Measurements from ENCODE around the gene OR8K1.

Gene OR8K1

GRCh38 chr11:56345739-56346138 is at the start of gene OR8K1:
Gene OR8K1 (plus strand): TSS chr11:56346039. CDS start chr11:56346039, 0 bp downstream.
- Histone ChIP-seq H3K4me1 (ENCODE audit: insufficient read depth, low read length) (no peaks in the 10 kb centered on the region), H2AFZ (ENCODE audit: low read depth, low read length) (no peak within 1 kb of the TSS), H3K36me3 (ENCODE audit: insufficient read depth, low read length) (no peaks in the 10 kb centered on the region), H3K27me3 (ENCODE audit: insufficient read depth, low read length) (no peaks in the 10 kb centered on the region), H3K9me3 (ENCODE audit: low read length) (no peaks in the 10 kb centered on the region), H3K4me3 (ENCODE audit: low read length) (no peak within 1 kb of the TSS)

GRCh38 chr11:56296898-56297297 is 48.9 kb upstream of the OR8K1 start:
- Histone ChIP-seq H3K27me3 (ENCODE audit: insufficient read depth, low read length) (no peaks in the 10 kb centered on the region), H3K9me3 (ENCODE audit: low read length) (no peaks in the 10 kb centered on the region), H3K4me3 (ENCODE audit: low read length) (no peak overlapping the region), H2AFZ (ENCODE audit: low read depth, low read length) (no peak overlapping the region), H3K36me3 (ENCODE audit: insufficient read depth, low read length) (no peaks in the 10 kb centered on the region), H3K4me1 (ENCODE audit: insufficient read depth, low read length) (no peaks in the 10 kb centered on the region)

- H3K27me3 ChIP-seq (ENCODE audit: insufficient read depth, low read length) = no peaks in the 10 kb centered on the region
- H3K9me3 ChIP-seq (ENCODE audit: low read length) = no peaks in the 10 kb centered on the region
- no peaks in the 10 kb centered on the region for H3K4me1 ChIP-seq (ENCODE audit: insufficient read depth, low read length)
- no peak overlapping the region for H2AFZ ChIP-seq (ENCODE audit: low read depth, low read length)
- no peak overlapping the region for H3K4me3 ChIP-seq (ENCODE audit: low read length)
- H3K36me3 ChIP-seq (ENCODE audit: insufficient read depth, low read length) = no peaks in the 10 kb centered on the region
These were observed 38.0 kb upstream of the OR8K1 start for GRCh38 chr11:56307836-56308235.

- Histone ChIP-seq H3K36me3 (ENCODE audit: insufficient read depth, low read length) (no peaks in the 10 kb centered on the region), H3K4me1 (ENCODE audit: insufficient read depth, low read length) (no peaks in the 10 kb centered on the region), H2AFZ (ENCODE audit: low read depth, low read length) (no peak within 1 kb of the TSS), H3K27me3 (ENCODE audit: insufficient read depth, low read length) (no peaks in the 10 kb centered on the region), H3K9me3 (ENCODE audit: low read length) (no peaks in the 10 kb centered on the region), H3K4me3 (ENCODE audit: low read length) (no peak within 1 kb of the TSS)
These were observed 31.0 kb upstream of the OR8K1 start, which contains the start of gene OR8K3 for GRCh38 chr11:56314844-56315243. Gene OR8K3 (plus strand): TSS chr11:56315144. CDS start chr11:56318307, 3,163 bp downstream.

- Histone ChIP-seq H2AFZ (ENCODE audit: low read depth, low read length) (no peak overlapping the region), H3K4me1 (ENCODE audit: insufficient read depth, low read length) (no peaks in the 10 kb centered on the region), H3K4me3 (ENCODE audit: low read length) (no peak overlapping the region), H3K9me3 (ENCODE audit: low read length) (no peaks in the 10 kb centered on the region), H3K27me3 (ENCODE audit: insufficient read depth, low read length) (peaks cover 3% of the 10 kb centered on the region), H3K36me3 (ENCODE audit: insufficient read depth, low read length) (no peaks in the 10 kb centered on the region)
These were observed 13.9 kb upstream of the OR8K1 start for GRCh38 chr11:56331861-56332491.

GRCh38 chr11:56333156-56333555 is 12.7 kb upstream of the OR8K1 start:
- Histone ChIP-seq H3K36me3 (ENCODE audit: insufficient read depth, low read length) (no peaks in the 10 kb centered on the region), H2AFZ (ENCODE audit: low read depth, low read length) (no peak overlapping the region)

GRCh38 chr11:56340289-56340688 is 5.5 kb upstream of the OR8K1 start:
- H3K9me3 ChIP-seq (ENCODE audit: low read length) = no peaks in the 10 kb centered on the region
- no peak overlapping the region for H2AFZ ChIP-seq (ENCODE audit: low read depth, low read length)
- no peaks in the 10 kb centered on the region for H3K36me3 ChIP-seq (ENCODE audit: insufficient read depth, low read length)
- H3K4me3 ChIP-seq (ENCODE audit: low read length) = no peak overlapping the region
- no peaks in the 10 kb centered on the region for H3K4me1 ChIP-seq (ENCODE audit: insufficient read depth, low read length)
- no peaks in the 10 kb centered on the region for H3K27me3 ChIP-seq (ENCODE audit: insufficient read depth, low read length)

More at GRCh38 chr11:56333156-56333555, 12.7 kb upstream of the OR8K1 start:
- peaks cover 3% of the 10 kb centered on the region for H3K27me3 ChIP-seq (ENCODE audit: insufficient read depth, low read length)
- no peaks in the 10 kb centered on the region for H3K4me1 ChIP-seq (ENCODE audit: insufficient read depth, low read length)
- H3K9me3 ChIP-seq (ENCODE audit: low read length) = no peaks in the 10 kb centered on the region
- H3K4me3 ChIP-seq (ENCODE audit: low read length) = no peak overlapping the region

GRCh38 chr11:56353991-56354390 is 8.2 kb downstream of the OR8K1 start, which contains the start of gene OR8J1:
Gene OR8J1 (plus strand): TSS chr11:56354291. CDS start chr11:56360247, 5,956 bp downstream.
- H3K27me3 ChIP-seq (ENCODE audit: insufficient read depth, low read length) = no peaks in the 10 kb centered on the region
- H3K9me3 ChIP-seq (ENCODE audit: low read length) = no peaks in the 10 kb centered on the region
- H3K4me3 ChIP-seq (ENCODE audit: low read length) = no peak within 1 kb of the TSS
- H3K4me1 ChIP-seq (ENCODE audit: insufficient read depth, low read length) = no peaks in the 10 kb centered on the region
- H2AFZ ChIP-seq (ENCODE audit: low read depth, low read length) = no peak within 1 kb of the TSS
- no peaks in the 10 kb centered on the region for H3K36me3 ChIP-seq (ENCODE audit: insufficient read depth, low read length)

GRCh38 chr11:56375324-56375723 is 29.5 kb downstream of the OR8K1 start, which contains the start of gene OR8U1:
Gene OR8U1 (plus strand): TSS chr11:56375624. CDS start chr11:56375624, 0 bp downstream.
- Histone ChIP-seq H3K4me1 (ENCODE audit: insufficient read depth, low read length) (no peaks in the 10 kb centered on the region), H3K27me3 (ENCODE audit: insufficient read depth, low read length) (no peaks in the 10 kb centered on the region), H3K36me3 (ENCODE audit: insufficient read depth, low read length) (no peaks in the 10 kb centered on the region), H3K4me3 (ENCODE audit: low read length) (no peak within 1 kb of the TSS), H2AFZ (ENCODE audit: low read depth, low read length) (no peak within 1 kb of the TSS), H3K9me3 (ENCODE audit: low read length) (no peaks in the 10 kb centered on the region)

GRCh38 chr11:56380120-56380519 is 34.3 kb downstream of the OR8K1 start:
- no peaks in the 10 kb centered on the region for H3K9me3 ChIP-seq (ENCODE audit: low read length)
- H2AFZ ChIP-seq (ENCODE audit: low read depth, low read length) = no peak overlapping the region
- H3K4me3 ChIP-seq (ENCODE audit: low read length) = no peak overlapping the region
- no peaks in the 10 kb centered on the region for H3K27me3 ChIP-seq (ENCODE audit: insufficient read depth, low read length)
- H3K4me1 ChIP-seq (ENCODE audit: insufficient read depth, low read length) = no peaks in the 10 kb centered on the region
- no peaks in the 10 kb centered on the region for H3K36me3 ChIP-seq (ENCODE audit: insufficient read depth, low read length)

GRCh38 chr11:56394381-56394780 is 48.5 kb downstream of the OR8K1 start:
- no peaks in the 10 kb centered on the region for H3K27me3 ChIP-seq (ENCODE audit: insufficient read depth, low read length)

GRCh38 chr11:56396047-56396446 is 50.2 kb downstream of the OR8K1 start:
- no peaks in the 10 kb centered on the region for H3K4me1 ChIP-seq (ENCODE audit: insufficient read depth, low read length)
- no peaks in the 10 kb centered on the region for H3K9me3 ChIP-seq (ENCODE audit: low read length)
- H3K27me3 ChIP-seq (ENCODE audit: insufficient read depth, low read length) = no peaks in the 10 kb centered on the region
- no peak overlapping the region for H3K4me3 ChIP-seq (ENCODE audit: low read length)
- H3K36me3 ChIP-seq (ENCODE audit: insufficient read depth, low read length) = no peaks in the 10 kb centered on the region
- H2AFZ ChIP-seq (ENCODE audit: low read depth, low read length) = no peak overlapping the region

More at GRCh38 chr11:56394381-56394780, 48.5 kb downstream of the OR8K1 start:
- no peaks in the 10 kb centered on the region for H3K36me3 ChIP-seq (ENCODE audit: insufficient read depth, low read length)
- no peaks in the 10 kb centered on the region for H3K4me1 ChIP-seq (ENCODE audit: insufficient read depth, low read length)
- H2AFZ ChIP-seq (ENCODE audit: low read depth, low read length) = no peak overlapping the region
- H3K9me3 ChIP-seq (ENCODE audit: low read length) = no peaks in the 10 kb centered on the region
- no peak overlapping the region for H3K4me3 ChIP-seq (ENCODE audit: low read length)
